Stimulated activated CD8-positive, alpha-beta memory T cell treated with anti-CD3 and anti-CD28 coated beads, Interleukin-15, amount 100 ng/mL, for 24 hours (primary cell): ENCODE data around the gene CDH22.

Source experiments
- DNase-seq: peaks from one replicate; pipeline ENCODE4 v3.0.0-alpha.2; 2020; ENCODE audit warnings: low read depth

CDH22 gene

DNA sequence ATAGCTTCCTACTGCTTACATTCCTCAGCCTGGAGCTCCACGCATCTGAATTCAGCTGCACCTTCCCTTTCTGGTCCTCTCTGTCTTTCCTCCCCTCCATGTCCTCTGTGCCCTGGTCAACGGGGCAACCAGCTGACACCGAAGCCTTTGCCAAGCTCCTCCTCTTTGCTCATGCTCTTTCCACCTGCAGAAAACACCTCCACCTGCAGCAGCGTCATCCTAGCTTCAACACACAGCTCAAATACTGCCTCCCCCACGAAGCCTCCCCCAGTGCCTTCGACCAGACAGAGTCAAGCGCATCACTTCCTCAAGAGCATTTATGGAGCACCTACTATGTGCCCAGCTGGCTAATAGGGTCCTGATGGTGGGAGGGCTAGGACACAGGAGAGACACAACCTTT, 9.2 kb downstream of the CDH22 start:
- DNase-seq, result no peak

DNA sequence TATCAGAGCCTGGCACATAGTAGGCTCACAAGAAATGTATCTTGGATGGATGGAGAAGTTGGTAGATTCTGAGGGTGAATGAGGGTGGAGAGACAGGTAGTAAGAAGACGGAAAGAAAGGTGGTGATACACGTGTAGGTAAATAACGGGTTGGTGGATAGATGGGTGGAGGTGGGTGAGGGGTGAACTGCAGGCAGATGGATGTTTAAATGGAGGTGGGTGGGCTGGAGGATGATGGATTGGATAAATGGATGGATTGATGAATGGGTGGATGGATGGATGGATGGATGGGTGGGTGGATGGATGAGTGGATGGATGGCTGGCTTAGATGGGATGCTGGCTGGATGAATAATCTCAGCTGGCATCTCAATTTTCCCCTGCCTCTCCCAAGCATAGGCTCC, 9.9 kb downstream of the CDH22 start:
- DNase-seq, result no peak

DNA sequence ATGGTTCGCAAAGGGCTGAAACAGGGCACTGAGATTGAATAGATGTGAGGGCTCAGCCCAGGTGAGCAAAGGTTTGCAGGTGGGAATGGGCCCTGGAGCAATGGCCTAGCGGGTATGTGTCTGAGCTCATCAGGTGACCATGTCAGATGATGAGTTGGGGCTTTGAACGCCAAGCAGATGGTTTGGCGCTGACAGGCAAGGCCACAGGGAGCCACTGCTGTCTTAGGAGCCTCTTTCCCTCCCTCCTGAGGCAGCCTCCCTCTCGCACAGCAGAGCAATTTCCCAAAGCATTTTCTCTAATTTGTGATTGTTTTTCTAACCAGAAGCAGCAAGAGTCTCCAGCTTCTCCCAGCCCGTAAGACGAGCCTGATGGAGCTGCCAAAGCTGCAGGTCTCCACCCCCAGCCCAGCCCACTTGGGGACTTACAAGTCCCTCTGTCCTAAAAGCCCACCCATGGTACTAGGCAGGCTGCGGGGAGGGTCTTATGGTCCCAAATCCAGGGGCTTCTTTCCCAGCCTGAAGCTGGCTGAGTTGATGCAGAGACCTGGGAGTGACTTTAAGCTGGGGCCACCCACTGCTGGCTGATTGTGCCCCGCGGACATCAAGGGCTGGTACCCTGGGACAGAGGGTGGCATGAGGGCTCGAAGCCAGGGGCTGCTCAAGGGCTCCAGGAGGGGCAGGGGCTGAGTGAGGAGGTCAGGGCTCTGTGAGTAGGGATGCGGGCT, 11.6 kb downstream of the CDH22 start:
- DNase-seq, result no peak

DNA sequence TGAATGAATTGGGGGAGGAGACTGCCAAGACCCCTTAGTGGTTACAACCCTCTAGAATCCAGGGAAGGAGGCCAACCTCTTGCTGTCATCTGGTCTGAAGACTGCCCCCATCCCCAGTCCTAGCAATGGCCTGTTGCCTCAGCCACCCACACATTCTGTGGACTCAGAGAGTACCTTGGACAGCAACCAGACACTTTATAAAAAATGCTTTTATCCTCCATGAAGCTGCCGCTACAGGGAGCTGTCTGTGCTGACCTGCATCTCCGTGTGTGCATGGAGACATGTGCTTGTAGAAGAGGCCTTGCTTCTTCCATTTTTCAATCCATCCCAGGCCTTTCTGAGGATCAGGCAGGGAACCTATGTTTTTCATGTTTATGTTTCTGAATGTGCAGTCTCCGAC, 15.2 kb downstream of the CDH22 start:
- no peak for DNase-seq

DNA sequence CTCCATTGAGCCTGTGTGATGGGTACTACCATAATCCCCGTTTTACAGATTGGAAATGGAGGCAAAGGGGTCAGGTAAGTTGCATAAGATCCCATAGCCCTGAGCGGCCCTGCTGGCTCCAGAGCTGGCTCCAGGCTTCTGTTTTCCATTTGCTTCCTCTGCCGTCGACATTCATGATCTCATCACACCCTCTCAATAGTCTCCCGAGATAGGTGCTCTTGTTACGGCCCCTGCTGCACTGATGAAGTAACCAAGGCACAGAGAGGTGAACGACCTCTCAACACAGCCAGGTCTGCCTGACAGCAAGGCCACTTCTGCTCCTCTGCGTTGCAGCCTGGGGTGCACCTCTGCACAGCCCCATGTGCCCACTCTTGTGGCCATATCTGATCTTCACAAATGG, 16.9 kb downstream of the CDH22 start:
- DNase-seq, result no peak

DNA sequence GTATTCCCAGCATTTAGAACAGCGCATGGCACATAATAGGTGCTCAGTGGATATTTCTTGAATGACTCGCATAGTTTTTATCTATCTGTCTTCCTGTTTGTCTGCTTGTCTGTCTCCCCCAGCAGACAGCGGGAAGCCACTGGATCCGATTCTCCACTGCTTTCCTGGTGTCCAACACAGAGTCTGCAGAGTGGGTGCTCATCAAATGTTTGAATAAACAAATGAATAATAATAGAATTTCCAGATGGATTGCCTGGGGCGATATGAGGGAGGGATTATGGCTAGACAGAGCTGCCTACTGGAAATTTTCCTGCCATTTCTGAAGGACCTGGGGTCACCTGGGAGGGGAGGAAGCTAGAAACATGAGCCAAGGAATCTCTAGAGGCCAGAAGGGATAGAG, 18.9 kb downstream of the CDH22 start:
- no peak for DNase-seq

DNA sequence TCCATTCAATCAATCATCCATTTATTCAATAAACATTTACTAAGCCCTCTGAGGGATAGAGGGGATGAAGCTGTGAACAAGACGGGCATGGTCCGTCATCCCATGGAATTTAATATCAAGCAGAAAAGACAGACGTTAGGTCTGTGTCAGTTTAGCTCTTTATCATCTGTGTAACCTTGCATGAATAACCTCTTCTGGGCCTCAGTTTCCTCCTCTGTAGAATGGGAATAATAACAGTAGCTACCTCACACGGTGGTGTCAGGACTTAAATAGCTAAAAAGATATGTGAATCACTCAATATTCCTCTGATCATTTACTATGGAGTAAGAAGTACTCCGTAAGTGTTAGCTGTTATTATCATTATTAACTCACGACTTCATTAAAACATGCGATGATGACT, 21.3 kb downstream of the CDH22 start:
- no peak for DNase-seq

DNA sequence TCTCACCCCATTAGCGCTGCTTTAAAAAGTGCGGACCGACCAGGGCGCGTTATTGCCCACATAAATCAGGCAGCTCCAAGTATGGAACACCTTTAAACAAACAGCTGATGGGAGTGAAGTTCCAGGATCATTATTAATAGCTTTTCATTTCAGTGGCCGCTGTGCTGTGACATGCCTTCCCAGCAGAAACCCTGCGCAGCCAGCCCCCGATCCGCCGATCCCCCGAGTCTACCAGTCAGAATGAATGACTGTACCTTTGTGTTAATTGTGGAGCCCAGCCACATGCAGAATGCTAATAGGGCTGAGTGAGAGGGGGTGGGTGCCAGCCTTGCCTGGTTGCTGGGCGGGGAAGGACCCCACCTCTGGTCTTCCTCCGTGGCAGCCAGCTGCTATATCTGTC, 21.9 kb downstream of the CDH22 start:
- no peak for DNase-seq

DNA sequence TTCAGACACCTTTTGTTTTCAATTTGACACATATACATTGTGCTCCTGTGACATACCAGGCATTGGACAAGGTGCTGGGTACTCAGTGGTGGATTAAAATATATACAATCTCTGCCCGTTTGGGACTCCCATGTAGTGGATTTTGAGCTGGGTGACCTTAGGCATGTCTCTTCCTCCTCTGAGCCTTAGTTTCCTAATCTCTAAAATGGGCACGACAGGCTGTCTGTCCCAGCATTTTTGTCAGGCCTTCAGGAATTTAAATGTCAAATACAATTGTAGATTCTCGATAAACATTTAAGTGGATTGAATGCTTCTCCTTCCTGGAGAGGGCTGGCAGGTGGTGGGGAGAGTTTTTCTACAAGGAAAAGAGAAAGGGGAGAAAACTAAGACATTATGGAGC, 22.6 kb downstream of the CDH22 start:
- DNase-seq, result no peak

DNA sequence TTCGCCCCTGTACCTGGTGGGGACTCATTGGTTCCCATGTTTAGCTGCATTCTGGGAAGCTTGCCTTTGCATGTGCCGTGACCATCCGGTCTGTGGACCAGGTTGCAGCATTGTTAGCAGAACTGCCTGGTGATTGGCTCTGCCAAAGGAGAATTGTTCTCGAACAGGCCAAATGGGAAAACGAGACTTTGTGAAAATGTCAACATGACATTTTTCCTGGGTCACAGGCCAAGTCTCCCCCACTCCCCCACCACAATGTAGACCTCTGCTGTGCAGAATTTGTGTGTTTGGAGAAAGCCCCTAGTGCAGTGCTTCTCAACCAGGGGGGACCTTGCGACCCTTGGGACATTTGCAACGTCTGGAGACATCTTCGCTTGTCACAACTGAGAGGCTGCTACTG, 23.2 kb downstream of the CDH22 start:
- DNase-seq, result no peak

DNA sequence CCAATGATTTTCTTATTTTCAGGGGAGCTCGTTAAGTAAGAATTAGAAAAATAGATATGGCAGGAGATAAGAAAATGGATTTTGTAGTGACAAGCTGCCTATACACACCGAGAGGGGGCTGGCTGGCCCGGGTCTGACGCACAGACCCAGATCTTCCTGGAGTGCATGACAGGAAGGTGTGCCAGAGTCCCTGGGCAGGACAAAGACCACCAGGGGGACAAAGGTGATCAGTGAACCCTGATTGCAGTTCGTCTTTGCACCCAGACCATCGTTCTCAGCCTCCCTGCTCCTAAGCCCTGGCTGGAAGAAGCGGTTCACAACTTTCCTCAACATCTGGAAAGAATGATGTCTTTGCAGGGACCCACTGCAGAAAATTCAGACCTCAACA, 24.3 kb downstream of the CDH22 start:
- DNase-seq, result no peak

DNA sequence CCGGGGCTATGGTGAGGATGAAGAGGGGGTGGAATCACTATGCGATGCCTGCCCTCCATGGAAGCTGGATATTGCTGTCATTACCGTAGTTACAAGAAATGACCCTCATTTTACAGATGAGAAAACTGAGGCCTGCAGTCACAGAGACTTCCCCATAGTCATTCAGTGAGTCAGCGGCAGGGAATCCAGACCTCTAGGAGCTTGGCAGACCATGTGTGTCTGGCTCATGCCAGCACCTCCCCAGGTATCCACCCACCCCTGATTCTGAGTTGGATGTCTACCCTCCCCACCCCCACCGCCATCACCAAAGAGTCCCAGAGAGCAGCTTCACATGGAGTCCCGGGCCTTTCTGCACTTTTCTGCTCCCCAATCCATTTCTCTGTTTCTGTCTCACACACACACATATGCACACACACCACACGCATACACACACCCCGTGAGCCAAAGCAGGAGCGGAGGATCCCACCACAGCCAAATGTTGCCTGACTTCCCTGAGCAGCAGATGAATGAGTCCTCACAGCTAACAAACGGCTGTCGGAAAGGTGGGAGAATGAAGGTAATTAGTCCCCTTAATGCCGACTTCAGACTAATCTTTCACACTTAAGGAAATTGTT, 24.8 kb downstream of the CDH22 start:
- no peak for DNase-seq

DNA sequence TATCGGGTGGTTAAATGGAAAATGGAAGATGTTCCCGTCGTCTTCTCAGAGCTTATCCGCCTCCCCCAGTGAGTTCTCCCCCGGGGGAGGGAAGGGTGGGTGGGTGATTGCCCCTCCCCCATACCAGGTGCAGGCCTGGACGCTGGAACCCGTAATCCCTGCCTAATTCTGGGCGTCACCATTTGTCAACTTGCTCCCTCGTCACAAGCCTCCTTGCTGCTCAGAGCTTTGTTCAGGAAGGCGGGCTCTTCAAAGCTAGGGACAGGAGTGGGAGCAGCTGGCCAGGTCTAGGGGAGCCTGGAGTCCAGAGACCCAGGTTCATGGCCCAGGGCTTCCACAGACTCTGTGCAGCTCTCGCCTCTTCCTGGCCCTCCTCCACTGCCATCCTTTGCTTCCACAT, 25.6 kb downstream of the CDH22 start:
- DNase-seq, result no peak

DNA sequence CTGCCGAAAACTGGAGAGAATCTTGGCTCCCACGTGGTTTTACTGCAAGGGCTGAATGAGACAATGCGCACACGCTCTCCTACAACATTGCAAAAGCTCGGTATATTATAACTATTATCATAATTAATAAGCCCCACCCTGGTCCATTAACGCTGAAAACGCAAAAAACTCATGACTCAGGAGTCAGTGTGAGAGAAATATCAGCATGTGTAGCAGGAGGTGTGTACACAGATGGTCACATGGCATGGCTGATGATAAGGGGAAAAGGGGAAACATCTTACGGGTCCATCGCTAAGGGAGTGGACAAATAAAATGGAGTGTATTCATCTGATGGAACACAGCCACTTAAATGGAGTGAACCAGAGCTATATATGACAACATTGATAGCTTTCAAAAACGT, 29.2 kb downstream of the CDH22 start:
- DNase-seq, result no peak

DNA sequence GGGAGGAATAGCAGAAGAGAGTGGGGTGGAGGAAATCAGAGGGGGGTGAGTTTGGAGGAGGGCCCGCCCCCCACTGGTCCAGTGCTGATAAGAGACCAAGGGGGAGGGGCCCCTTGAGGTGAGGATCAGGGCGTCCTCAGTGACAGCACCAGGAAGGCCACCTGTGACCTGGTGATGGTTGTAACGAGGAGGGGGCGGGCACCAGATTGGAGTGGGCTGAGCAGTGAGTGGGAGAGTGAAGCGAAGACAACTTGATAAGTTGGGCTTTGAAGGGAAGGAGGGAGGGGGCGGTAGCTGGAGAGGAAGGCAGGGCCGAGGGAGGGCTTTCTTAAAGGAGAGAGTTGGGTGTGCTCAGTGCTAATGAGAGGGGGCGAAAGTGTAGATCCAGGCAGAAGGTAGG, 30.7 kb downstream of the CDH22 start:
- DNase-seq, result no peak

DNA sequence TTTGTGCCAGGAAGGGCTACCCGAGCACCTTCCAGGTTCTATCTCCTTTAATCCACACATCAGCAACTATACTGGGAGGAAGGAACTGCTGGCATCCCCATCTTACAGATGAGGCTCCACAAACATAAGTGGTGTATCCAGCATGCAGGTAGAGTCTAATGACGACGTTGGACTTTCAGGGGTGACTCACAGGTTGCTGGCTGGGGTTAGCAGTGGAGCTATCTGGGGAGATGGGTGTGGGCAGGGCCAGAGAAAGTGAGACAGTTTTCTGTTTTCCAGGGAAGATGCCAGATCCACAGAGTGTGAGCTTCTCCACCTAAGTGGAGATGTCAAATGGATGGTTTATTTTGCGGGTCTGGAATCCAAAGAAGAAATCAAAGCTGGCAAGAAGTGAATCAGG, 31.8 kb downstream of the CDH22 start:
- DNase-seq, result no peak

DNA sequence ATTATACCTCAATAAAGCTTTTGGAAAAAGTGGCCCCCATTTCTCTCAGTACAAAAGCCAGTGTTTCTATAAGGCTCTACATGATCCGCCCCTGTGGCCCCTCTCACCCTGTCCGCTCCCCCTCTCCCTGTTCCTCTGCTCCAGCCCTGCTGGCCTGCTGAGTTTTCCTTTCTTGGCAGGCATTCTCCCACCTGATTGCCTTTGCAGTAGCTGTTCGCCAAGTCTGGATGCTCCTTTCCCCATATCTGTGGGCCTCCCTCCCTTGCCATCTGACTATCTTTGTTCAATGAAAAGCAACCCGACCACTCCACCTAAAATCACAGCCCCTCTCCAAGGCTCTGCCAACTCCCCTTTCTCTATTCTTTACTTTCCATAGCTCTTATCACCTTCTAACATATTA, 33.2 kb downstream of the CDH22 start:
- DNase-seq, result no peak

DNA sequence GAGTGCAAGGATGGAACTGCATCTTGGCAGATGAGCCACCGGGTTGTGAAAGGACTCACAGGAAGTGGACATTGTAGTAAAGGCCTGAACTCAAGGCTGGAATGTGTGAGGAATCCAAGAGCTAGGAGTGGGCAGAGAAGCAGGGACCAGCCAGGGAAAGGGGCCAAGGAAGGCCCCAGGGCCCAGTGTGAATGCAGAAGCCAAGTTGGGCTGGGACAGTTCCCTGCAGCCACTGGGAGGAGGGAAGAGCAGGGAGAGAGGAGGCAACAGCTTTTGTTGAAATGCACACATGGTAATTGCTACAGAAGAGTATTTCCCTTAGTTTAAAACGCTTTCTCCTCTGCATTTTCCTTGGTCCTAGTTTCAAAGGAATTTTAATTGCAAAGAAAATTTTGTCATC, 34.6 kb downstream of the CDH22 start:
- DNase-seq, result no peak

DNA sequence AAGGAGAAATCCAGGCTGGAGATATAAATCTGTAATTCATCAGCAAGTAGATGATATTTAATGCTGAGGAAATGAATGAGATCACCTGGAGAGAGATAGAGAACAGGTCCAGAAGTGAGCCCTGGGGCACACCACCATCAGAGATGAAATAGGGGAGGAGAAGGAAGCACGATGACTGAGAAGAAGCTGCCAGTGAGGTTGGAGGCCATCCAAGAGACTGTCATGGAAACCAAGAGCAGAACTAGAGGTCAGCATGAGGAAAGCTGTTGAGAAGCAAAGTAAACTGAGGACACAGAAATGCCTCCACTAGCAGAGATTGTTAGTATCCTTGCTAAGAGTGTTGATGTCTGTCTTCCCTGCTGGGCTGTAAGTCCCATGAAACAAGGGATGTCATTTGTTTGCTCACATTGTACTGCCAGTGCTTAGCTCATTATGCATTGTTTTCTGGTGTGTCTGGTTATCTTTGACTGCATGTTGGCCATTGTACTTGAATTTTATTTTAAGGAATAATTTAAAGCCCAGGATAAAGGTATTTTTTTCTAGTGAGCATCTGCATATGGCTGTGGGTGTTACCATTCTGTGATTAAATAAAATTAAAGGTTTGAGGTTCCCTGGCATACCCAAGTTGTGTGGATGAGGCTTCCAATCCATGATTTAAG, 35.8 kb downstream of the CDH22 start:
- DNase-seq, result no peak

DNA sequence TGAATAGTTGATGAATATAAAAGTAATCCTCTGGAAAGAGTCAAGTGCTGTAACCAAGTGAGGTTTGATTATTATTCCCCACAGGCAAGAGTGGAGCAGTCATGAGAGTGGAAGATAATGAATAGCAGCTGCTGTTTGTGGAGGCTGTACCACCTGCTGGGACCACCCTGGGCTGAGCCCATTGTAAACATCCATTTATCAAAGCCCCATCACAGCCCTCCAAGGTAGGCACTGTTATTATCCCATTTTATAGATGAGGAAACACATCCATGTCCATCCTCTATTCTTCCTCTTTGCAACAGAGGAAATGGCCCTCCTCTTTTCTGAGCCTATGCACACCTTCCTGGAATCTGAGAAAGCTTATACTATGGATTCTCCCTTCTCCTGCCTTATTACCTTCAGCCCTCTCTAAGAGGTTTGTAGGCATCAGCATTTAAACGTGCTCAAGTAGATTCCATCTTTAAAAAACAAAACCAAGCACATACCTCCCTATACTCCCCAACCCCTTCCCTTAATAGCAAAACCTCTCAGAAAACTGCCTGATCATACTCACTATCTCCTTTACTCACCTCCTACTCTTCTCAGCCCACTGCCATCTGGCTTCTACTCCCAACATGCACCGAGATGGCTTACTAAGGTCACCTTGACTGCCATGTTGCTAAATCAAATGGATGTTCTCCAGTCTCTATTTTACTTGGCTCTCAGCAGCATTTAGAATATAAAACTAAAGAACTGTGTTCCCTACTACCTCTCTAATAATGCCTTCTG, 37.1 kb downstream of the CDH22 start:
- DNase-seq, result no peak

DNA sequence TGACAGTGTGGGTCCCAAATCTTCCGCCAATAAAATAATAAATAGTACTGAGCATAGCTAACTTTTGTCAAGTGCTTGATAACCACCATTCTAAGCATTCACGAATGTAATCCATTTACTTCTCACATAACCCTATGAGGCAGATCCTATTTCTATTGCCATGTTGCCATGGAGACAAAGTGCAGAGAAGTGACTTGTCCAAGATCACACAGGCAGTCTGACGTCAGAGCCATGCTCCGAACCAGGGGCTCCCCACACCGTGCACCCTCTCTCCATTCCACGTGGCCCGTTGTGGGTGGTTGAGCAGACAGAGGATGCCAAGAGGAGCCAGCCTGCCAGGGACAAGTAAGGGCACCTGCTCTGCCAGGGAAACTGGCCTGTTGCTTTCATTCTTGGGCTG, 38.9 kb downstream of the CDH22 start:
- DNase-seq, result no peak

DNA sequence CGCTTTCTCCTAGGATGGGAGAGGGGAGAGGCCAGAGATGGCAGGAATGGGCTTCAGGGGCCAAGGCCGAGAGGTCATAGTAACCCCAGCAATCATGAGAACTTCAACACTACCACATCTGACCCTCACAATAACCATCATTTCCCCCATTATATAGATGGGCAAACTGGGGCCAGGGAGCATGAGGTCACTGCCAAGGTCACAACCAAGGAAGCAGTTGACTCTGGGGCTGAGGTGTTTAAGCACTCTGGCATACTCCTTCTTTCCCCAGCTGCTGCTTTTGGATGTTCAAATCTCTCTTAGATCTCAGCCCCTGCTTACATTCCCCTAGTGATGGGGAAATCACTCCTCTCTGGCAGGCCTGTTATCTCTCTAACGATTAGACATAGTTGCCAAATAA, 39.6 kb downstream of the CDH22 start:
- no peak for DNase-seq

DNA sequence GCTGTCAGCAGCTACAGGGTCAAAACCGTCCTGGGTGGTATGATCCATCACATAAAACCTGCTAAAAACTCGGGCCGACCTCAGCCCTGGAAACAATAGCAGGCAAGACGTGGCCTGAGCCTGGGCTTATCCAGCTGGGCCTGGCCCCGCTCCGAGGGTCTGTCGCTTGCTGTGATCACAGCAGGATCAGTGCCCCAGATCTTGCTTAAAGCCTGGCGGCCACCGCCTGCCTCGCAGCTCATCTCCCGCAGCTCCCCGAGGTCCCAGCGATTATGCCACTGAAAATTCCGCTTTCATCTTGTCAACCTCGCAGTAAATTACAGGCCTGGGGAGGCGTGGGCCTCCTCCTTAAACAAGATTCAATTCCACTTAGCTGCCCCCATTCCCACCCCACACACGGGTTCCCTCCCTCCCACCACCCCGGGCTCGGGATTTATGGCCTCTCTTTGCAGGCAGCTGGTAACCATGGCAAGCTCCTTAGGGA, 40.1 kb downstream of the CDH22 start:
- DNase-seq, result no peak
